Measurements from ENCODE around the gene GFI1.
"Not testable (repeated sequence)": the region's sequence is repeated elsewhere in the genome, so short reads cannot be mapped to it uniquely, and the experiment has no call there.

The GFI1 gene

GRCh38 chr1:92486251-92487077 lies at the start of gene GFI1:
Gene GFI1 (minus strand): TSS chr1:92486925. CDS start chr1:92483487, 3,438 bp downstream.
- DNase-seq: no peak

- DNase-seq: not testable (repeated sequence)
These were observed 45.6 kb upstream of the GFI1 start for GRCh38 chr1:92532371-92532770.

DNA sequence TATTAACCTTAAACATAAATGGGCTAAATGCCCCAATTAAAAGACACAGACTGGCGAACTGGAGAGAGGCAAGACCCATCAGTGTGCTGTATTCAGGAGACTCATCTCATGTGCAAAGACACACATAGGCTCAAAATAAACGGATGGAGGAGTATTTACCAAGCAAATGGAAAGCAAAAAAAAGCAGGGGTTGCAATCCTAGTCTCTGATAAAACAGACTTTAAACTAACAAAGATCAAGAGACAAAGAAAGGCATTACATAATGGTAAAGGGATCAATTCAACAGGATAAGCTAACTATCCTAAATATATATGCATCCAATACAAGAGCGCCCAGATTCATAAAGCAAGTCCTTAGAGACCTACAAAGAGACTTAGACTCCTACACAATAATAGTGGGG lies 45.2 kb upstream of the GFI1 start:
- not testable (repeated sequence) for DNase-seq

DNA sequence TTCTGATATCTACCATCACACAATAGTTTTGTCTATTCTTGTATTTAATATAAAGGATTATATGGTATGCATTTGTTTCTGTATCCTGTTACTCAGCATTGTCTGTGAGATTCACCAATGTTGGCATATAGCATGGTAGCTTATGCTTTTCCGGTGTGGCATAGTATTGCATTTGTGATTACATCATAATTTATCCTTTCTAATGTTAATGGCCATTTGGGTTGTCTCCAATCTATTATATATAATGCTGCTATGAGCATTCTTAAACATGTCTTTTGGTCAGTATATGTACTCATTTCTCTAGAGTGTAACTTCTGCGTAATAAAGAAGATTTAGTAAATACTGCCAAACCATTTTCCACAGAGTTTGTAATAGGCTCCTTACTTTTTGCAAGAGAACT lies 40.9 kb upstream of the GFI1 start:
- no peak for DNase-seq

DNA sequence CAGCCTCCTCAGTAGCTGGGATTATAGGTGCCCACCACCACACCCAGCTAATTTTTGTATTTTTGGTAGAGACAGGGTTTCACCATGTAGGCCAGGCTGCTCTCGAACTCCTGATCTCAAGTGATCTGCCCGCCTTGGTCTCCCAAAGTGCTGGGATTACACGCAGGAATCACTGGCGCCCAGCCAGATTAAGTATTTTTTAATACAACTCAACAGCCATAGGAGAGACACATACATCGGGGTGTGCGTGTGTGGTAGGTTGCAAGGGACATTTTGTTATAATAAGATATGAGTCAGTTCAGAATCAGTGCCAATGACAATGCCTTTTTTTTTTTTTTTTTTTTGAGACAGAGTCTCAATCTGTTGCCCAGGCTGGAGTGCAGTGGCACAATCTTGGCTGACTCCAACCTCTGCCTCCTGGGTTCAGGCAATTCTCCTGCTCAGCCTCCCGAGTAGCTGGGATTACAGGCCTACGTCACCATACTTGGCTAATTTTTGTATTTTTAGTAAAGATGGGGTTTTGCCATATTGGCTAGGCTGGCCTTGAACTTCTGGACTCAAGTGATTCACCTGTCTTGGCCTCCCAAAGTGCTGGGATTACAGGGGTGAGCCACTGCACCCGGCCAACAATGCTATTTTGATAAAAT lies 38.3 kb upstream of the GFI1 start:
- not testable (repeated sequence) for DNase-seq

DNA sequence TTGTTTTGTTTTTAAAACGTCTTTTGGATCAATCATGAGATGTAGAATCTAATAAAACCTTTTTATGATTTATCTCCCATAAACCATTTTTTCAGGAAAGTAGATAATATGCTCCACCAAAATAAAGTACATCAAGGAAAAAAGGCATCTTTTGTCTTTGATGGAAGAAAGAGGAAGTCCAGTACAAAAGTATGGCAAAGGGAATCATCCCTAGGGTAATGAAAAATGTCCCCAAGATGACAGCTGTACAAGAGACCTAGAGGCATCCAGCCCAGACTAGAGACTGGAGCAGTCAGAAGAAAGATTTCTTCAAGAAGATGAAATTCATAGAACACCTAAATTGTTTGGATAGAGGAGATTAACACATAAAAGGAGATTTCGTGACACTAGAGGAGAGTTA lies 32.3 kb upstream of the GFI1 start:
- no peak for DNase-seq

DNA sequence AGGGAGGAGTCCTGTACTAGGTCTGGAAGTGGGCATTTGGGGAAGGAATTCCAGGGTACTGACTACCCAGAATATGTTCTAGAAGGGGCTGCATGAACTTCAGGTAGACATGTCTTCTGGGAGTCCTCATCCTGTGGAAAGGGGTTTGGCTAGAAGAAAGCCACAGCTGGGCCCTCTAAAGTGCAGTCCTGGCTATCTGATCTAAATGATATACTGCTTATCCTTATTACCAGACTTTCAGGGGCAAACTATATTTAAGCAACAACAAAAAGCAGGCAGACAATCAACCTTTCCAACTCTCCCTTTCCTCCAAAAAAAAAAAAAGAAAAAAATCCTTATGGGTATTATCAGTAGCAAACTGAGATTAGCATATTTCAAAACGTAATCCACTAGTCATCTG lies 29.8 kb upstream of the GFI1 start:
- no peak for DNase-seq

DNA sequence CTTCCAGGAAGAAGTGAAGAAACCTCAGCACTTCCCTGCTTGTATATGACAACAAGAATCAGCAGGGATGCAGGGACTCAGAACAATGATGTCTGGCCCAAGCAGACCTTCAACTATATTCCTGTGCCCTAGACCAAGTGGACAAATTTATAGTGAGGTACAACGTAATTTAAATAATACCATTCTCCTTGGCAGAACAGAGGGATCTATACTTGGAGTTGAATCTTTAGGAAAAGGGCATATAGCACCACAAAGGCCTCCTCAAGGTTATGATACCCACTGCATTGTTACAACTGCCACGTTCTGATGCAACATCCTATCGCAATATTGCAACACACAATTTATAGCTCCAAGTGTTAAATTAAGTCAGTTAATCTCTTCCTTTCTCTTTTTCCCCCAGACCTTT lies 29.1 kb upstream of the GFI1 start:
- no peak for DNase-seq

DNA sequence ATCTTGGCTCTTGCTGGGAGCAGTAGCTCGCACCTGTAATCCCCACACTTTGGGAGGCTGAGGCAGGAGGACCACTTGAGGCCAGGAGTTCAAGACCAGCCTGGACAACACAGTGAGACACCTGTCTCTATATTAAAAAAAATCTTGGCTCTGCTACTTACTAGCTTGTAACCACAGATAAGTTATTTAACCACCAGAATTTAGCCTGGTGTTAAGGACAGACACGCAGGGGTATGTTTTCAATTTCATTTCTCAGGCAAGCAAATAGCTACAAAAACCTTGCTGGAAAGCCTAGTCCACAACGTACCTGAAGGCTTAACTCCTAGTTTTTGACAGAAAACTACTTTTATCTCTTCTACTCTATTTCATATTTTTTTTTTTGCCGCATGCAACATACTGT lies 24.8 kb upstream of the GFI1 start:
- no peak for DNase-seq

DNA sequence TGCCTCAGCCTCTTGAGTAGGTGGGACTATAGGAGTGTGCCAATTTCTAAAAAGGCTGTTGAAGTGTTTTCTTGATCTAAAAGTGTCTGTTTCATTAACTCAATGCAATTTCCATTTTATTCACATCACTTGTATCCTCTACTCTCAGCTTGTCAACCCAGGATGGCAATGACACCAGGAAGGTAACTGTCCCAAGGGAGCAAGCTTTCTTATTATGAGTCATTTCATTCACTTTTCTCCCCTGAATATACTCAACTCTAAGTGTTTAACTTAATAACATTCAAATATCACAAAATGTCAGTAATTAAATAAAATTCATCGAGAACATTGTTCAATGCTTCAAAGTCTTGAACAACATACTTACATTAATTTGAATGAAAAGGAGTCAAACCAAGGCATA lies 22.9 kb upstream of the GFI1 start:
- no peak for DNase-seq

DNA sequence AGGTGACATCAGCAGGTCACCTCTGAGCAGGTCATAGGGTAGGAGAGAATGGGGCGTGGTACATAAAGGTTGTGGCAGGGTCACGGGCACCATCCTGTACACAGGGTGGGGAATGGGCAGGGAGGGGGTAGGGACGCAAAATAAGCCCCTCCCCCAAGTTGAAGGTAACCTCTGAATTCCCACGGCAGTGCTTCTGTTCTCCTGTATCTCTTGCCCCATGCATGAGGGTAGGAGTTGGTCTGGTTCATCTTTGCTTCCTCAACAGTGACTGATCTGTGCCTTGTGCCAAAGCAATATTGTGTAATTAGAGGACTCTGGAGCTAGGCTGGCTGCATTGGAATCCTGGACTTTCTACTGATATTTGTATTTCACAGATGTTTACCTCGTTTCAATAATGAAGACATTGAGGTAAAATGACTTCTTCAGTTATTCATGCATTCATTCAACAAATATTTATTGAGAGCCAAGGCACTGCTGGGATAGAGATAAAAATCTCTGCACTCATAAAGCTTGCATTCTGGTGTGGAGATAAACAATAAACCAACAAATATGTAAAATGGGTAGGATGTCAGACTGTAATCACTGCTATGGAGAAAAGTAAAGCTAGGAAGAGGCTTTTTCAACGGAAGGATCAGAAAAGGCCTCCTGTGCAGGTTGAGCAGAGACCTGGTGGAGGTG lies 18.4 kb upstream of the GFI1 start:
- DNase-seq: no peak

DNA sequence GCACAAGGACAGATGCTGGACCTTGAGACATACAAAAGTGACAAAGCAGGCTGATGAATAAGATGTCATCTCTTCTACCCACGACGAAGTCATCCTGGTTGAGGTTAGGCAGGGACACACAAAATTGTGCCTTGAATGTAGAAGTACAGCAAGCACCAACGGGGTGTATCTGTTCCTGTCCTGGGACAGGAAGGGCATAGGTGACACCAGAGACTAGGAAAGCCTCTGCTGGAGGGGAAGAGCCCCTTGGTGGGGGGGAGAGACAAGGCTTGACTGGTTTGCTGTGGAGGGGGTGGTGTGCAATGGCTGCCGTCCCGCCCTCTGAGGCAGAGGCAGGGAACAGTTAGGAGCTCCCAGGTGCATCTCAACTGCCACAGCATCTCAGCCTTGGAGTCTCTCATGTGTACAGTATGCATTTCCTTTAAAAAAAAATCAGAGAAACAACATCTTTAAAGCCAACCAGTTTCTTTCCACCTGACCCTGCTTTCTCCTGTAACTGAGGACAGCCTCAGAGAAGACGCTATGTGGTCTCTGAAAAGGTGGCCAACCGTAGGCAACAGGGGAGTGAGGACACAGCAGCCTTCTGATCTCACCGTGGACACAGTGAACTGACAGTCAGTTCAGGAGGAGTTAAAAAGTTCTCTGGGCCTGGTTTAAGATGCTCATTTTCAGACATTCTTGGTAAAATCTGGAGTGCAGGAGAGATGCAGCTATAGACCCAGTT lies 17.7 kb upstream of the GFI1 start:
- no peak for DNase-seq

DNA sequence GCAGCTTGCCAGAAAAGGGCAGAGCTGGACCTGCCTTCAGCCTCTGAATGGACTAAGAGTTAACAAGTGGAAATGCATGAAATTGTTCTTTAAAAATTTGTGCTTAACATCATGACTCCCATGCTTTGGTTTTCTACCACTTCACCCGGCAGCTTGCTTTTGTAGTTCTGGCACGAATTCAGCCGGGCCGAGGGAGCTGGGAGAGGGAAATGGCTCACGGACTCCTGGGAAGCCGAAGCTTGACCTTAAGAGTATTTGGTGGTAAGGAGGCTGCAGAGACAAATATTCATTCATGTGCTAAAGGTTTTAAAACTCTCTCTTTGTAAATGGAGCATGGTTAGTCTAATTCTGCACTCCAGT lies 17.2 kb upstream of the GFI1 start:
- DNase-seq: no peak

DNA sequence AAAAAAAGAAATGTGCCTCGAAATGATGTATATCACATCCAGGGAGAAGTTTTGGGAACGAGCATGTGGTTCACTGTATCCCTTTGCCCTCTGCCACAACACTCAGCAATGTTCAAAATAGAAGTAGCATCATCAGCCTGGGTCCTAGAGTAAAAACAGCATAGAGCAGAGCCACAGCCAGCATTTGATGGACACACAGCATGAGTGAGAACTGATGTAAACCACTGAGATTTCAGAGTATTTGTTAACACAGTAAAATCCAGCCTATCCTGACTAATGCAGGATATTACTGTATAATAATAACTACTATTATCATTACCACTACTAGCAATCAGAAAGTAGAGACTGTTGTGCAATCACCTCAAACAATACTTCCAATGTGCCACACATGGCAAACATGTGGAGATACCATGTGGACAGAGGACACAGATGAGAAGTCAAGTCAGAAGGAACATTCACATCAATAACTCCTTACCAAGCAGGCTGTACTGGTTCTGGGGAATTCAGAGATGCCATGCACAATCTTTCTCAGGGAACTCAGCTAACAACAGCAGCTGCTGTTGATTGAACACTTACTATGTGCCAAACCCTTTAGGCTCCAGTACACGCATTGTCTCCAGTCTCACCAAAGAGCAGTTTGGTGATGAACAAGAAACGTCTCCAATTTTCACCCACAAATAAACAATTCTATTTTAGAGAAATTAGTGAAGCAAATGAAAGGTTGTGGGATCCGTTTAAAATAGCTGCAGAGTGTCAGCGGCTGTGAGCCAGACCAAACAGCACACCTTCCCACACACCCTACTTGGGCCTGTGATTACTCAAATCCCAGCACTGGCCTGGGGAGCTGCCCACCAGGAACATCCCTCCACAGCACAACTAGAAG lies 16.6 kb upstream of the GFI1 start:
- DNase-seq: no peak

DNA sequence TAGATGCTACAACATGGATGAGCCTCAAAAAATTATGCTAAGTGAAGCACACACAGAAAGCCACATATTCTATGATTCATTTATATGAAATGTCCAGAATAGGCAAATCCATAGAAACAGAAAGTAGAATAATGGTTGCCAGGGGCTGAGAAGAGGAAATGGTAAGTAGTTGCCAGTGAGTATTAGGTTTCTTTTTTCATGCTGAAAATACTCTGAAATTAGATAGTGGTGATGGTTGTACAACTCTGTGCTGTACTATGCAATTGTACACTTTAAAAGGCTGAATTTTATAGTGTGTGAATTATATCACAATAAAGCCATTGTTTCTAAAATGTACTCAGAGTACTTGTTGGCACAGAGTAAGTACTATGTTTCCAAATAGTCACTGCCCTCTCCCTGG lies 15.5 kb upstream of the GFI1 start:
- no peak for DNase-seq

GRCh38 chr1:92500552-92500951 lies 13.8 kb upstream of the GFI1 start:
- no peak for DNase-seq

- no peak for DNase-seq
These were observed 8.8 kb upstream of the GFI1 start for GRCh38 chr1:92495392-92496063.

GRCh38 chr1:92494485-92495141 lies 7.9 kb upstream of the GFI1 start:
- DNase-seq: no peak

GRCh38 chr1:92493139-92493538 lies 6.4 kb upstream of the GFI1 start:
- no peak for DNase-seq

DNA sequence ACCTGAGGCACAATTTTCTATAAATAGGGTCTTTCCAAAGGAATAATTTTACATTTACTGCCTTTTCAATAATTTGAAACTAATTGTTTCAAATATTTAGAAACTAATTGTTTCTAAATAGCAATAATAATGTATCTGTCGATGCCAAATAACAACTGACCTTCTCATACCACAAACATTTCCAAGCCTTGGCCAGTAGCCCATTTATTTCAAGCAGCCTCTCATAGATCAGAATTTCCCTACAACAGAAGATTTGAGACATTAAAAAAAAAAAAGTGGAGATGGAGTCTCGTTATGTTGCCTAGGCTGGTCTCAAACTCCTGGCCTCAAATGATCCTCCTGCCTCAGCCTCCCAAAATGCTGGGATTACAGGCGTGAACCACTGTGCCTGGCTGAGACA lies 2.1 kb upstream of the GFI1 start:
- no peak for DNase-seq

- no peak for DNase-seq
These were observed 1.7 kb upstream of the GFI1 start for GRCh38 chr1:92488416-92488815.
